ENCODE results near the gene CDK14.

CDK14 gene

GRCh38 chr7:90844421-90844820 lies 248.3 kb downstream of the CDK14 start:
- no peaks in the 10 kb centered on the region for H3K27me3 ChIP-seq (ENCODE audit: insufficient read depth, low read depth, severe bottlenecking)
- H3K9me3 ChIP-seq (ENCODE audit: severe bottlenecking) = no peaks in the 10 kb centered on the region
- H3K4me3 ChIP-seq (ENCODE audit: low read depth, low read length) = no peak overlapping the region
- H3K36me3 ChIP-seq = no peaks in the 10 kb centered on the region; the same call in 1 of the 2 replicates
- H3K27ac ChIP-seq = peak overlapping the region; percentile 8; the same call in 1 of the 2 replicates
- no peak for DNase-seq
- no peak for TF ChIP-seq CTCF (IDR thresholded peaks at IDR 0.05; ENCODE audit: low read depth, low read length)

GRCh38 chr7:90846192-90846591 lies 250.1 kb downstream of the CDK14 start:
- Histone ChIP-seq H3K27me3 (ENCODE audit: insufficient read depth, low read depth, severe bottlenecking) (no peaks in the 10 kb centered on the region), H3K27ac (no peak overlapping the region), H3K4me3 (ENCODE audit: low read depth, low read length) (no peak overlapping the region), H3K9me3 (ENCODE audit: severe bottlenecking) (no peaks in the 10 kb centered on the region), H3K36me3 (no peaks in the 10 kb centered on the region; the same call in 1 of the 2 replicates)
- no peak for TF ChIP-seq CTCF (IDR thresholded peaks at IDR 0.05; ENCODE audit: low read depth, low read length)
- no peak for DNase-seq

GRCh38 chr7:90850066-90850465 lies 253.9 kb downstream of the CDK14 start:
- H3K4me3 ChIP-seq (ENCODE audit: low read depth, low read length) = no peak overlapping the region
- no peaks in the 10 kb centered on the region for H3K27me3 ChIP-seq (ENCODE audit: insufficient read depth, low read depth, severe bottlenecking)
- H3K36me3 ChIP-seq = no peaks in the 10 kb centered on the region; the same call in none of the 2 replicates
- no peak for DNase-seq
- H3K27ac ChIP-seq = peak overlapping the region; percentile 87
- no peaks in the 10 kb centered on the region for H3K9me3 ChIP-seq (ENCODE audit: severe bottlenecking)
- TF ChIP-seq CTCF (IDR thresholded peaks at IDR 0.05; ENCODE audit: low read depth, low read length) = no peak

GRCh38 chr7:90850471-90850870 lies 254.3 kb downstream of the CDK14 start:
- TF ChIP-seq CTCF (IDR thresholded peaks at IDR 0.05; ENCODE audit: low read depth, low read length) = no peak
- Histone ChIP-seq H3K4me3 (ENCODE audit: low read depth, low read length) (no peak overlapping the region), H3K27ac (peak overlapping the region; percentile 87), H3K9me3 (ENCODE audit: severe bottlenecking) (no peaks in the 10 kb centered on the region), H3K27me3 (ENCODE audit: insufficient read depth, low read depth, severe bottlenecking) (no peaks in the 10 kb centered on the region), H3K36me3 (no peaks in the 10 kb centered on the region; the same call in none of the 2 replicates)
- peak; percentile 82 for DNase-seq

- no peaks in the 10 kb centered on the region; the same call in none of the 2 replicates for H3K36me3 ChIP-seq
- no peak for DNase-seq
- no peaks in the 10 kb centered on the region for H3K27me3 ChIP-seq (ENCODE audit: insufficient read depth, low read depth, severe bottlenecking)
- TF ChIP-seq CTCF (IDR thresholded peaks at IDR 0.05; ENCODE audit: low read depth, low read length) = no peak
- H3K9me3 ChIP-seq (ENCODE audit: severe bottlenecking) = no peaks in the 10 kb centered on the region
- H3K4me3 ChIP-seq (ENCODE audit: low read depth, low read length) = no peak overlapping the region
- peak overlapping the region; percentile 69 for H3K27ac ChIP-seq
These were observed 257.1 kb downstream of the CDK14 start for GRCh38 chr7:90853205-90853604.
